HCT116 (cell line): ENCODE measurements around the gene TAC4. TPM values are rescaled to one million over a fixed set of nuclear protein-coding genes. Genes with fewer than 3 reads are reported as not detected.

ENCODE experiments used
- ATAC-seq: fragments of 200-7000 bp; cut with Tn5 transposase; 2 replicates; pipeline ENCODE4 v1.9.1; 2020; ENCODE audit warnings: mild to moderate bottlenecking, moderate library complexity
- BruUV-seq: library from RNA; stranded (reverse); fragments of 400-500 nt; replicated peaks from 2 replicates; lab custom pipeline; 2021; lab: Mats Ljungman, UMichigan
- CTCF ChIA-PET: fragments of 300-600 bp; sonication (Branson Sonifier 250); formaldehyde crosslinking; loops from one replicate; lab custom pipeline; 2021; ENCODE audit warnings: antibody characterized with exemption; lab: Charles Lee
- POLR2A ChIA-PET: fragments of 300-600, 350-600 bp; sonication (Branson Sonifier 250); formaldehyde crosslinking; loops from one replicate; lab custom pipeline; 2021; ENCODE audit warnings: antibody characterized with exemption; lab: Charles Lee
- RAD21 ChIA-PET, 2 experiments: fragments of 300-600 bp; sonication (Branson Sonifier 250); formaldehyde crosslinking; loops; one replicate each; lab custom pipeline; 2023; ENCODE audit warnings: low total read pairs in 2 of 2; ENCODE audit not compliant: uncharacterized antibody in 2 of 2, unreplicated experiment in 2 of 2, low non-redundant PET in 1 of 2; lab: Charles Lee
- DNase-seq: peaks from one replicate; pipeline ENCODE4 v3.0.0-alpha.2; 2010; ENCODE audit warnings: low read depth, low spot score
- H2AFZ ChIP-seq: fragments of 200-600 bp; shearing (Covaris generic), sonication (generic); 2 replicates; pipeline ENCODE4 v1.6.1; 2017; ENCODE audit warnings: low read depth, mixed run types, mixed read lengths, antibody characterized with exemption, low read length; ENCODE audit not compliant: poor library complexity, severe bottlenecking
- H3K27ac ChIP-seq: 2 replicates; pipeline ENCODE4 v1.5.1; 2012; ENCODE audit warnings: low read depth, low read length
- H3K27me3 ChIP-seq: fragments of 200-600 bp; sonication (generic); 2 replicates; pipeline ENCODE4 v1.6.1; 2016; ENCODE audit warnings: mixed run types, low read length, mixed read lengths; ENCODE audit not compliant: insufficient read depth
- H3K36me3 ChIP-seq, 2 experiments: fragments of 200-500 bp in 1 of 2; fragments of 200-600 bp in 1 of 2; sonication (Bioruptor generic) in 1 of 2; sonication (generic) in 1 of 2; 2 replicates each; pipeline versions ENCODE4 v1.5.1 to v1.6.1; 2014 to 2016; ENCODE audit warnings: low read length in 2 of 2, inconsistent platforms in 1 of 2, mixed read lengths in 1 of 2, mixed run types in 1 of 2; ENCODE audit not compliant: insufficient read depth in 2 of 2, control insufficient read depth in 1 of 2
- H3K4me1 ChIP-seq, 2 experiments: fragments of 200-600 bp in 1 of 2; sonication (generic) in 1 of 2; 2 replicates each; pipeline versions ENCODE4 v1.5.1 to v1.6.1; 2012 to 2017; ENCODE audit warnings: low read length in 2 of 2, inconsistent platforms in 1 of 2, mild to moderate bottlenecking in 1 of 2, mixed read lengths in 1 of 2, mixed run types in 1 of 2, moderate library complexity in 1 of 2; ENCODE audit not compliant: insufficient read depth in 2 of 2, control insufficient read depth in 1 of 2
- H3K4me2 ChIP-seq: fragments of 200-600 bp; sonication (generic); 2 replicates; pipeline ENCODE4 v1.6.1; 2017; ENCODE audit warnings: mixed run types, low read length, mixed read lengths
- H3K4me3 ChIP-seq, 2 experiments: fragments of 200-600 bp in 1 of 2; sonication (generic) in 1 of 2; replicated peaks in 1 of 2; 2 replicates each; pipeline ENCODE4 v1.5.1; 2011 to 2016; ENCODE audit warnings: low read length in 2 of 2, control low read depth in 1 of 2, low read depth in 1 of 2, mild to moderate bottlenecking in 1 of 2, mixed read lengths in 1 of 2, mixed run types in 1 of 2
- H3K79me2 ChIP-seq: fragments of 200-600 bp; sonication (generic); 2 replicates; pipeline ENCODE4 v1.6.1; 2017; ENCODE audit warnings: mild to moderate bottlenecking, mixed run types, low read length, moderate library complexity, mixed read lengths; ENCODE audit not compliant: insufficient read depth
- H3K9ac ChIP-seq: fragments of 200-600 bp; sonication (generic); 2 replicates; pipeline ENCODE4 v1.6.1; 2016; ENCODE audit warnings: low read length, mixed read lengths
- H3K9me2 ChIP-seq: fragments of 200-600 bp; sonication (generic), shearing (Covaris generic); 2 replicates; pipeline ENCODE4 v1.6.1; 2017; ENCODE audit warnings: mixed run types, mild to moderate bottlenecking, moderate library complexity; ENCODE audit not compliant: insufficient read depth
- H3K9me3 ChIP-seq, 2 experiments: fragments of 200-500 bp in 1 of 2; fragments of 200-600 bp in 1 of 2; sonication (Bioruptor generic) in 1 of 2; sonication (generic) in 1 of 2; 2 replicates each; pipeline ENCODE4 v1.6.1; 2014 to 2017; ENCODE audit warnings: low read length in 2 of 2, mixed read lengths in 2 of 2, inconsistent platforms in 1 of 2, low read depth in 1 of 2, mild to moderate bottlenecking in 1 of 2, mixed run types in 1 of 2, moderate library complexity in 1 of 2; ENCODE audit not compliant: control insufficient read depth in 1 of 2, insufficient read depth in 1 of 2
- H4K20me1 ChIP-seq: fragments of 200-600 bp; sonication (generic), shearing (Covaris generic); 2 replicates; pipeline ENCODE4 v1.6.1; 2017; ENCODE audit warnings: mixed run types, mild to moderate bottlenecking, moderate library complexity; ENCODE audit not compliant: insufficient read depth
- CBX3 ChIP-seq: IDR thresholded peaks from 2 replicates; pipeline ENCODE4 v1.6.1; 2012; ENCODE audit warnings: low read depth
- CTCF ChIP-seq, 3 experiments: fragments of 200-600 bp in 1 of 3; sonication (generic) in 1 of 3; IDR thresholded peaks in 2 of 3; conservative IDR thresholded peaks in 1 of 3; 2 replicates each; pipeline ENCODE4 v1.5.1; 2012 to 2017; ENCODE audit warnings: low read depth in 2 of 3, low read length in 2 of 3, antibody characterized with exemption in 1 of 3, borderline replicate concordance in 1 of 3, control low read depth in 1 of 3, mild to moderate bottlenecking in 1 of 3, mixed read lengths in 1 of 3, mixed run types in 1 of 3, moderate library complexity in 1 of 3; ENCODE audit not compliant: insufficient read depth in 1 of 3
- ELF1 ChIP-seq: IDR thresholded peaks from 2 replicates; pipeline ENCODE4 v1.6.1; 2012; ENCODE audit warnings: low read depth, borderline replicate concordance
- EZH2phosphoT487 ChIP-seq: fragments of 200-600 bp; IDR thresholded peaks from 2 replicates; pipeline ENCODE4 v1.6.1; 2018; ENCODE audit warnings: antibody characterized with exemption, borderline replicate concordance
- FOSL1 ChIP-seq: IDR thresholded peaks from 2 replicates; pipeline ENCODE4 v1.6.1; 2012; ENCODE audit warnings: low read depth
- JUND ChIP-seq: IDR thresholded peaks from 2 replicates; pipeline ENCODE4 v1.6.1; 2012
- MAX ChIP-seq: IDR thresholded peaks from 2 replicates; pipeline ENCODE4 v1.6.1; 2012
- REST ChIP-seq: IDR thresholded peaks from 2 replicates; pipeline ENCODE4 v1.6.1; 2012; ENCODE audit warnings: low read depth
- SIN3A ChIP-seq: IDR thresholded peaks from 2 replicates; pipeline ENCODE4 v1.6.1; 2012; ENCODE audit warnings: low read depth
- SP1 ChIP-seq: IDR thresholded peaks from 2 replicates; pipeline ENCODE4 v1.6.1; 2012; ENCODE audit warnings: low read depth
- SRF ChIP-seq: IDR thresholded peaks from 2 replicates; pipeline ENCODE4 v1.6.1; 2012; ENCODE audit warnings: low read depth
- YY1 ChIP-seq: IDR thresholded peaks from 2 replicates; pipeline ENCODE4 v1.6.1; 2011; ENCODE audit warnings: low read length, low read depth, moderate library complexity, mild to moderate bottlenecking; ENCODE audit not compliant: insufficient replicate concordance; ENCODE audit errors: extremely low read depth
- ZFX ChIP-seq: fragments of 450-650 bp; IDR thresholded peaks from 2 replicates; pipeline ENCODE4 v1.6.1; 2017
- ZNF274 ChIP-seq: fragments of 200-500 bp; sonication (Bioruptor generic); IDR thresholded peaks from 2 replicates; pipeline ENCODE4 v1.6.1; 2014; ENCODE audit warnings: mild to moderate bottlenecking, low read depth, low read length, inconsistent platforms
- intact Hi-C: fragments of 100-400 bp; cut with micrococcal nuclease; formaldehyde crosslinking; loops from 2 replicates; pipeline ENCODE4 v1.10.0; 2022
- total RNA-seq: library from RNA; stranded (reverse); gene quantifications from one replicate; pipeline ENCODE4 v1.2.1, GENCODE V29; 2021; ENCODE audit not compliant: unreplicated experiment

TAC4 gene
- total RNA-seq, 1 experiment from 2014 or later, result not detected

- no peaks in the 10 kb centered on the region for H3K9me3 ChIP-seq
- CTCF ChIA-PET, result interaction anchor here (1.3 kb wide), 1 partner anchor 283 kb away, joined by 4 read pairs; no protein-coding TSS in a partner anchor
- no TSS peak for BruUV-seq
- H3K79me2 ChIP-seq, result no peaks in the 10 kb centered on the region
- no peaks in the 10 kb centered on the region for H3K9me2 ChIP-seq
- peak; percentile 8; the same call in 1 of the 2 replicates for ATAC-seq
- intact Hi-C loops, result loop anchor here (1.0 kb wide), 1 partner anchor 284 kb away; no protein-coding TSS in a partner anchor
- H3K4me1 ChIP-seq, result peaks cover 0 to 8% of the 10 kb centered on the region in 2 experiments; a peak in 2 of 4 replicates
- peak overlapping the region; percentile 66; the same call in 1 of the 2 replicates for H3K4me2 ChIP-seq
- POLR2A ChIA-PET, result no interaction called here
- no peak overlapping the region; the same call in 1 of the 2 replicates for H3K27ac ChIP-seq
- peak overlapping the region in 1 of 2 experiments; percentile 52; a peak in 1 of 4 replicates for H3K4me3 ChIP-seq
- H2AFZ ChIP-seq, result no peak overlapping the region
- TF ChIP-seq SRF (no peak), SIN3A (no peak), MAX (no peak), ELF1 (no peak), EZH2phosphoT487 (no peak), SP1 (no peak), ZFX (no peak), JUND (no peak), YY1 (no peak), REST (no peak), ZNF274 (no peak), CTCF (IDR thresholded peaks at IDR 0.05 in 2 of 3, conservative IDR thresholded peaks at IDR 0.05 in 1 of 3; ENCODE audit: borderline replicate concordance in 1 of 3, insufficient read depth in 1 of 3, low read depth in 2 of 3, low read length in 2 of 3) (no peak), CBX3 (no peak), FOSL1 (no peak)
- TF ChIP-seq, all 23 proteins: peak for 0
- no peaks in the 10 kb centered on the region for H3K27me3 ChIP-seq
- no peak overlapping the region for H3K9ac ChIP-seq
- H3K36me3 ChIP-seq, result no peaks in the 10 kb centered on the region
- no peaks in the 10 kb centered on the region for H4K20me1 ChIP-seq
- RAD21 ChIA-PET, result no interaction called here
- no peak for DNase-seq
Measured at GRCh38 chr17:49850772-49851386, 3.0 kb upstream of the TAC4 start.
